Gastroesophageal sphincter (tissue), 4 donors: ENCODE data around the gene BTK. TPM values are rescaled to one million over a fixed set of nuclear protein-coding genes. Genes with fewer than 3 reads are reported as not detected.

Experiments used
- ATAC-seq: fragments of 150-250 bp; one replicate; pipeline ENCODE4 v1.9.1; 2016; ENCODE audit warnings: mild to moderate bottlenecking, moderate library complexity
- H3K27ac ChIP-seq, 4 donors: fragments of 200-600 bp; sonication (generic) in 3 of 4; 1 replicate in 3 of 4; 2 replicates in 1 of 4; pipeline ENCODE4 v1.5.1; 2016 to 2019
- H3K27me3 ChIP-seq: fragments of 200-600 bp; sonication (generic); one replicate; pipeline ENCODE4 v1.5.1; 2019
- H3K36me3 ChIP-seq, 2 donors: fragments of 200-600 bp; sonication (generic); one replicate each; pipeline ENCODE4 v1.5.1; 2019; ENCODE audit warnings: control low read depth in 1 of 2
- H3K4me1 ChIP-seq, 3 donors: fragments of 200-600 bp; sonication (generic); 1 replicate in 2 of 3; 2 replicates in 1 of 3; pipeline ENCODE4 v1.5.1; 2016 to 2019; ENCODE audit warnings: control low read depth in 2 of 3
- H3K4me3 ChIP-seq, 2 donors: fragments of 200-600 bp; sonication (generic); one replicate each; pipeline ENCODE4 v1.5.1; 2019; ENCODE audit warnings: mild to moderate bottlenecking in 1 of 2, moderate library complexity in 1 of 2
- H3K9me3 ChIP-seq, 3 donors: fragments of 200-600 bp; sonication (generic); one replicate each; pipeline ENCODE4 v1.5.1; 2017 to 2019; ENCODE audit warnings: control low read depth in 2 of 3
- EP300 ChIP-seq: sonication (generic); formaldehyde crosslinking; IDR thresholded peaks from one replicate; pipeline ENCODE4 v1.6.1; 2017; ENCODE audit warnings: antibody characterized with exemption, mild to moderate bottlenecking
- POLR2A ChIP-seq, 2 donors: fragments of 450-650 bp; IDR thresholded peaks; one replicate each; pipeline ENCODE4 v1.6.1; 2017; ENCODE audit warnings: antibody characterized with exemption in 2 of 2, mild to moderate bottlenecking in 2 of 2, moderate library complexity in 1 of 2
- POLR2AphosphoS5 ChIP-seq: sonication (generic); formaldehyde crosslinking; IDR thresholded peaks from one replicate; pipeline ENCODE4 v1.6.1; 2017; ENCODE audit warnings: antibody characterized with exemption
- WGBS, 2 donors: methylation state at CpG; one replicate each; pipeline ENCODE4 v1.1.5; 2018; ENCODE audit warnings: low coverage in 1 of 2; 5-methylcytosine and 5-hydroxymethylcytosine counted together
- total RNA-seq, 4 donors: library from RNA; depleted of rRNA; stranded (reverse); fragments of >200 nt; gene quantifications; one replicate each; pipeline ENCODE4 v1.1.0, GENCODE V29; 2016
- TF ChIP-seq, protein P1 (sequence below), 4 experiments: fragments of 200-600 bp in 2 of 4; fragments of 450-650 bp in 2 of 4; sonication (generic) in 1 of 4; IDR thresholded peaks; one replicate each; pipeline ENCODE4 v1.5.1; 2017 to 2019; ENCODE audit warnings: antibody characterized with exemption in 4 of 4, mild to moderate bottlenecking in 2 of 4, moderate library complexity in 2 of 4

Gene BTK
- total RNA-seq, 4 donors from 2014 or later = 2.2 to 14.8 (median 4.5) TPM

DNA sequence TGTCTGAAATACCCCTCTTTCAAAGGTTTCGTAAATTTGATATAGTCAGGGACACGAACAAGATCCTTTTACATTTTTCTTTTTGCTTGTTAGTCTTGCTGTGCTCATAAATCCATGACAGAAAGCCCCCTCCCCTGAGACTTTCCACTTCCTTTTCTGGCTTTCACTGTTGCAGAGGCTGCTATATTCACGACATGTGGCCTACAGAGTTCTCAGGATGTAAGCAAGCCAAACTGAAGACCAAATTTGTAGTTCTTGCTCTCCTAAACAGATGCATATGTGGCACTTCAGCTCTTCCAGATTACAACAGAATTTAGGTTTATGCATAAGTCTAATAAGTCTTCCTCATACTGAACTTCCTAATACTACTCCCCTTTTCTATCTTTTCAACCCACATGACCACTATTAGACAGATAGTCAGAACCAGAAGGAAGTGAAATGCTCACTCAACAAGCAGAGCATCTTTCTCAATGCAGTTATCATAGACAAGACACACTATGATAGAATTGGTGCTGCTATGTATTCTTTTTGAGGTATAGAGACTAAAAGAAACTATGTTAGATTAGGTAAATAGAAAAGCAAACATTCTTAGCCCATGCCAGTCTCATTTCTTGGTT is 15.0 kb downstream of the BTK start:
- Histone ChIP-seq H3K9me3 (no peaks in the 10 kb centered on the region), H3K4me1 (no peaks in the 10 kb centered on the region), H3K27me3 (no peaks in the 10 kb centered on the region), H3K36me3 (no peaks in the 10 kb centered on the region), H3K4me3 (no peak overlapping the region), H3K27ac (no peak overlapping the region)
- WGBS, 2 donors = 50 to 61% methylated on average over 3 of the region's 3 CpGs
- no peak for ATAC-seq
- no peak for TF ChIP-seq POLR2A (IDR thresholded peaks at IDR 0.05)
- TF ChIP-seq POLR2AphosphoS5 = no peak
- TF ChIP-seq, protein P1, sequence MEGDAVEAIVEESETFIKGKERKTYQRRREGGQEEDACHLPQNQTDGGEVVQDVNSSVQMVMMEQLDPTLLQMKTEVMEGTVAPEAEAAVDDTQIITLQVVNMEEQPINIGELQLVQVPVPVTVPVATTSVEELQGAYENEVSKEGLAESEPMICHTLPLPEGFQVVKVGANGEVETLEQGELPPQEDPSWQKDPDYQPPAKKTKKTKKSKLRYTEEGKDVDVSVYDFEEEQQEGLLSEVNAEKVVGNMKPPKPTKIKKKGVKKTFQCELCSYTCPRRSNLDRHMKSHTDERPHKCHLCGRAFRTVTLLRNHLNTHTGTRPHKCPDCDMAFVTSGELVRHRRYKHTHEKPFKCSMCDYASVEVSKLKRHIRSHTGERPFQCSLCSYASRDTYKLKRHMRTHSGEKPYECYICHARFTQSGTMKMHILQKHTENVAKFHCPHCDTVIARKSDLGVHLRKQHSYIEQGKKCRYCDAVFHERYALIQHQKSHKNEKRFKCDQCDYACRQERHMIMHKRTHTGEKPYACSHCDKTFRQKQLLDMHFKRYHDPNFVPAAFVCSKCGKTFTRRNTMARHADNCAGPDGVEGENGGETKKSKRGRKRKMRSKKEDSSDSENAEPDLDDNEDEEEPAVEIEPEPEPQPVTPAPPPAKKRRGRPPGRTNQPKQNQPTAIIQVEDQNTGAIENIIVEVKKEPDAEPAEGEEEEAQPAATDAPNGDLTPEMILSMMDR (IDR thresholded peaks at IDR 0.05) = no peak
- no peak for TF ChIP-seq EP300

DNA sequence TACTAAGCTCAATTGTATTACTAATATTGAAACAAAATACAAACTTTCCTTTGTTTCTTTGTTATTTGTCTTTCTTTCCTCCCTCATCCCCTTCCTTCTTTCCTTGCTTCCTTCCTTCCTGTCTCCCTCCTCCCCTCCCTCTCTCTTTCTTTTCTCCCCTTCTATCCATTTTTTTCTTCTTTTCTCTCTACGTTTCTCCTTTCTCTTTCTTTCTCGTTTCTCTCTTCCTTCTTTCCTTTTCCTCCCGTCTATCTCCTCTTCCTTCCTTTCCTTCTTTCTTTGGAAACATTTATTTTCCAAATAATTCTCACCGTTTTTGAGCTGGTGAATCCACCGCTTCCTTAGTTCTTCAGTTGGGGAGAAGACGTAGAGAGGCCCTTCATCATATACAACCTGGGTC is 16.3 kb downstream of the BTK start:
- H3K36me3 ChIP-seq = no peaks in the 10 kb centered on the region
- no peak for ATAC-seq
- no peak overlapping the region for H3K27ac ChIP-seq
- no peak overlapping the region for H3K4me3 ChIP-seq
- WGBS, 2 donors = 37 to 64% methylated on average over 2 to 6 of the region's 6 CpGs
- no peaks in the 10 kb centered on the region for H3K4me1 ChIP-seq
- TF ChIP-seq POLR2AphosphoS5 (no peak), EP300 (no peak), POLR2A (IDR thresholded peaks at IDR 0.05) (no peak)
- TF ChIP-seq, protein P1 (IDR thresholded peaks at IDR 0.05) = no peak
- no peaks in the 10 kb centered on the region for H3K27me3 ChIP-seq
- H3K9me3 ChIP-seq = no peaks in the 10 kb centered on the region

DNA sequence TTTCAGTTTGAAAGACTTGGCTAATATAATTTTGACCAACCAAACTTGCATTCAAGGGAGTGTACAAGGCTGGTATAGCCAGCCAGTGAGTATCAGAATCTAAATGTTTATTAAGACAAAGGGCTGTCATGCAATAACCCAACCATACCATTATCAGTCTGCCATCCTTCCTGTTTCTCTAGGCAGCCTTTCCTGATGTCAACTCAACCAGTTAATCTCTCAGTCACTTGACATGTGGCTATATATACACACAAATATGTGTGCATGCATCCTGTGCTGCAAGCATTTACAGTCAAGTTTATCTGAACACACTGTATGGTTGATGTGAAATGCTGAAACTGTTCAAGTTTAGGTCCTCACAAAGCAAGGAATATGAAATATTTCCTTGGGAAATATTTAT is 17.2 kb downstream of the BTK start:
- no peak for ATAC-seq
- TF ChIP-seq POLR2AphosphoS5 (no peak), POLR2A (IDR thresholded peaks at IDR 0.05) (no peak), EP300 (no peak)
- TF ChIP-seq, protein P1 (IDR thresholded peaks at IDR 0.05) = no peak
- Histone ChIP-seq H3K36me3 (no peaks in the 10 kb centered on the region), H3K4me3 (no peak overlapping the region), H3K27ac (no peak overlapping the region), H3K4me1 (no peaks in the 10 kb centered on the region), H3K9me3 (no peaks in the 10 kb centered on the region), H3K27me3 (no peaks in the 10 kb centered on the region)

DNA sequence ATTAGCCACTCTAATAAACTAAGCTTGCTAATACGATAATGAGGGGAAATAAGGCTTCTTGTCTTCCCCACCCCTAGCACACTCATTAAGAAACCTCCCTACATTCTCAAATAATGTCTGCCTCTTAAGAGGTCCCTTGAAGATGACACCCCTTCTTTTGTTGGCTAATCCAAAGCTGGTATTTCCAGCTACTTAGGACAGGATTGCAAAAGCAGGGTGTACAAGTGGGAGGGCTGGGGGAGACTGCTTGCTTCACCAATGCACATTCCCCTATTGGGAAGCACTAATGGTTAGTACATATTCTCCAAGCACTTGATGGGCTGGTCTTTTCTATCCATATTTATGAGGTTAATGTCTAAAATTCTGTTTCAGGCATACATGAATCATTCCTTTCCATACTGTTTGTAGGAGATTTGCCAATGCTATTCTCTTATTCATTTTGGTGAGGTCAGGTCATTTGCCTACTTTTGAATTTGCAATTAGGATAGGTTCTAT is 20.6 kb downstream of the BTK start:
- WGBS, 2 donors = no CpG with 5 or more reads among the region's 1 CpG
- H3K27me3 ChIP-seq = no peaks in the 10 kb centered on the region

DNA sequence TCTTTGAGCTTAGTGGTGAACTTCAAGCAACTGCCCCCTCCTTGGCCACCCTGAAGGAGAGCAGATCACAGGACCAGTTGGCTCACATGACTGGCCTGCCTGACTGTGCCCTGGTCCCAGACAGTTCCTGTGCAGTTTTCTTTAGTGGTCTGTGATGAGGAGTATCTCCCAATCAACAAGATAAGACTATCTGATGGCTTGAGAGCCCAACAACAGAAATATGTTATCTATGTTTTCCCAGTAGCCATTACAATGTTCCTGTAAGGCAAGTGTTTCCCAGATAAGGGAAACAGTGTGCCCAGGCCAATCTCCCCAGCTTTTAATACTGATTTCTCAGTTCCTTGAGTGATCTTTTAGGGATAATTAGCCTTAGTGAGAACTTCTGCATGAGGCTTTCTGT is 23.2 kb downstream of the BTK start:
- Histone ChIP-seq H3K27me3 (no peaks in the 10 kb centered on the region), H3K27ac (no peak overlapping the region), H3K36me3 (no peaks in the 10 kb centered on the region), H3K4me1 (no peaks in the 10 kb centered on the region), H3K4me3 (no peak overlapping the region), H3K9me3 (no peaks in the 10 kb centered on the region)
- no peak for ATAC-seq
- TF ChIP-seq, protein P1 (IDR thresholded peaks at IDR 0.05) = no peak
- TF ChIP-seq POLR2A (IDR thresholded peaks at IDR 0.05) = no peak
- TF ChIP-seq EP300 = no peak
- no peak for TF ChIP-seq POLR2AphosphoS5

More for the DNA sequence above, 20.6 kb downstream of the BTK start:
- no peak overlapping the region for H3K4me3 ChIP-seq
- H3K4me1 ChIP-seq = no peaks in the 10 kb centered on the region
- ATAC-seq = no peak
- no peak overlapping the region for H3K27ac ChIP-seq
- H3K36me3 ChIP-seq = no peaks in the 10 kb centered on the region
- TF ChIP-seq EP300 = no peak
- no peak for TF ChIP-seq POLR2A (IDR thresholded peaks at IDR 0.05)
- no peak for TF ChIP-seq POLR2AphosphoS5
- TF ChIP-seq, protein P1 (IDR thresholded peaks at IDR 0.05) = no peak
- H3K9me3 ChIP-seq = no peaks in the 10 kb centered on the region
